H1 (cell line): ENCODE data around the gene WDR90. TPM values are rescaled to one million over a fixed set of nuclear protein-coding genes. Genes with fewer than 3 reads are reported as not detected.

Experiments
- CEBPB ChIP-seq: IDR thresholded peaks from 2 replicates; pipeline ENCODE4 v1.6.1; 2012; ENCODE audit warnings: low read depth, low read length
- CHD2 ChIP-seq: IDR thresholded peaks from 2 replicates; pipeline ENCODE4 v1.6.1; 2012; ENCODE audit warnings: low read length, improper control_type of control experiment
- KDM5A ChIP-seq: fragments of 200-600 bp; IDR thresholded peaks from 2 replicates; pipeline ENCODE4 v1.7.1; 2012; ENCODE audit warnings: mild to moderate bottlenecking, low read length, inconsistent platforms, mixed read lengths
- NRF1 ChIP-seq: IDR thresholded peaks from 2 replicates; pipeline ENCODE4 v1.6.1; 2011; ENCODE audit warnings: mild to moderate bottlenecking, low read depth, low read length, improper control_type of control experiment
- PHF8 ChIP-seq: fragments of 200-600 bp; sonication (generic); conservative IDR thresholded peaks from 2 replicates; pipeline ENCODE4 v1.7.1; 2012; ENCODE audit warnings: low read depth, mild to moderate bottlenecking, inconsistent platforms, low read length, moderate library complexity
- RNF2 ChIP-seq: fragments of 200-900, 300-1000 bp; sonication (generic); IDR thresholded peaks from 2 replicates; pipeline ENCODE4 v1.7.1; 2016; ENCODE audit warnings: borderline replicate concordance, low read depth, mild to moderate bottlenecking, antibody characterized with exemption, low read length; ENCODE audit not compliant: poor library complexity, severe bottlenecking; ENCODE audit errors: missing control alignments
- polyA plus RNA-seq, 7 experiments: library from polyadenylated mRNA; depleted of rRNA in 3 of 7; stranded (reverse) in 5 of 7; unstranded in 2 of 7; fragments of >200 nt in 5 of 7; fragments of 200-250 nt in 2 of 7; gene quantifications; 1 replicate in 5 of 7; 2 replicates in 1 of 7; 4 replicates in 1 of 7; pipeline versions ENCODE4 v1.2.1 to v1.2.3, GENCODE V29; 2011 to 2013; ENCODE audit warnings: missing spikeins in 2 of 7, mixed read lengths in 2 of 7
- total RNA-seq: library from RNA; stranded (reverse); fragmentation: NEBNext Ultra II Directional; extraction: Animal tissue kit (Norgen Biotek cat#: 25700); gene quantifications from 2 replicates; pipeline ENCODE4 v1.2.1, GENCODE V29; 2021

Gene WDR90
- total and polyA plus RNA-seq, 2 of the 8 experiments (the other 6 are each of a cell fraction or from before 2014, with no cell fraction given): 24.0 to 47.2 TPM

DNA sequence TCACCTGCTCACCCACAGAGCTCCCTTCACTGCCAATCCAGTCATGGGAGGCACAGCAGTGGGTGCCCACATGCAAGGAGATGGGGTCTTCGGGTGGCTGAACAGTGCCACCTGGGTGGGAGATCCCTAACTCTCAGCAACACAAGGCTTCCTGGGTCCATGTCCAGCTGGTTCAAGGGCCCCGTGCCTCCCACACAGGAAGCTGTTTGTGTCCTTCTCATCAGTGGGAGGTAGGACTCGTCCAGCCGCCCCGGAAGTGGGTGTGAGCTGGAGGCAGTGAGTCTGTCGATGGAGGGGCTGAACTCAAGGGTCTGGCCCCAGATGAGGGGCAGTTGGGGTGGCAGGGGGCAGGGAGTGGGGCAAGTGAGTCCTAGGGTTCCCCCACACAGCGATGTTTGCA lies 54.9 kb downstream of the WDR90 start (continued):
- TF ChIP-seq RNF2 (no peak), PHF8 (no peak), NRF1 (no peak), KDM5A (no peak), CEBPB (no peak), CHD2 (no peak)
